HepG2 (cell line): Measurements from ENCODE around the gene BICRAL. TPM values are rescaled to one million over a fixed set of nuclear protein-coding genes. Genes with fewer than 3 reads are reported as not detected.

Source experiments
- CEBPG ChIP-seq: IDR thresholded peaks from 2 replicates; pipeline ENCODE4 v1.6.1; 2016
- GFI1 ChIP-seq: sonication (generic); formaldehyde crosslinking; IDR thresholded peaks from 2 replicates; pipeline ENCODE4 v1.5.0; 2020; ENCODE audit warnings: missing genetic modification reagents, mild to moderate bottlenecking, borderline replicate concordance
- HNF4G ChIP-seq, 2 experiments: sonication (generic) in 1 of 2; formaldehyde crosslinking in 1 of 2; IDR thresholded peaks; 2 replicates each; pipeline versions ENCODE4 v1.4.0 to v1.6.1; 2011 to 2020; ENCODE audit warnings: borderline replicate concordance in 2 of 2, low read depth in 2 of 2, mild to moderate bottlenecking in 2 of 2, low read length in 1 of 2, missing genetic modification reagents in 1 of 2, moderate library complexity in 1 of 2
- KLF6 ChIP-seq: IDR thresholded peaks from 2 replicates; pipeline ENCODE4 v1.8.0; 2016; ENCODE audit warnings: missing biosample characterization, missing genetic modification reagents
- NKX3-1 ChIP-seq: sonication (generic); formaldehyde crosslinking; IDR thresholded peaks from 2 replicates; pipeline ENCODE4 v1.5.0; 2020; ENCODE audit warnings: missing genetic modification reagents
- THAP9 ChIP-seq: sonication (generic); formaldehyde crosslinking; IDR thresholded peaks from 2 replicates; pipeline ENCODE4; 2020; ENCODE audit warnings: missing genetic modification reagents, mild to moderate bottlenecking, borderline replicate concordance
- ZNF282 ChIP-seq: fragments of 450-650 bp; IDR thresholded peaks from 2 replicates; pipeline ENCODE4 v1.6.1; 2018; ENCODE audit not compliant: partially characterized antibody
- ZNF569 ChIP-seq: sonication (generic); formaldehyde crosslinking; IDR thresholded peaks from 2 replicates; pipeline ENCODE4 v1.5.0; 2020; ENCODE audit warnings: mild to moderate bottlenecking, missing genetic modification reagents, moderate library complexity, borderline replicate concordance
- ZSCAN30 ChIP-seq: sonication (generic); formaldehyde crosslinking; IDR thresholded peaks from 2 replicates; pipeline ENCODE4 v1.5.0; 2020; ENCODE audit warnings: mild to moderate bottlenecking, missing genetic modification reagents
- polyA plus RNA-seq, 8 experiments: library from polyadenylated mRNA; depleted of rRNA in 3 of 8; stranded (reverse) in 7 of 8; unstranded in 1 of 8; fragments of >200 nt; fragmentation: Illumina TruSeq in 4 of 8; extraction: Trizol in 4 of 8; gene quantifications; 2 replicates each; pipeline versions ENCODE4 v1.2.1 to v1.2.3, GENCODE V29; 2011 to 2016; ENCODE audit warnings: low read depth in 4 of 8, missing spikeins in 1 of 8, mixed read lengths in 1 of 8; ENCODE audit not compliant: insufficient read depth in 1 of 8
- total RNA-seq, 5 experiments: library from RNA; depleted of rRNA; stranded (reverse); fragments of >200 nt; fragmentation: Illumina TruSeq; extraction: Trizol; gene quantifications; 2 replicates each; pipeline ENCODE4 v1.2.3, GENCODE V29; 2016; ENCODE audit warnings: low read depth in 1 of 5
- TF ChIP-seq, protein P1 (sequence below): sonication (generic); formaldehyde crosslinking; IDR thresholded peaks from 2 replicates; pipeline ENCODE4 v1.9.0; 2022; ENCODE audit warnings: missing genetic modification reagents, mild to moderate bottlenecking, borderline replicate concordance
- TF ChIP-seq, protein P2 (sequence below): sonication (generic); formaldehyde crosslinking; IDR thresholded peaks from 2 replicates; pipeline ENCODE4 v1.8.0; 2022; ENCODE audit warnings: mild to moderate bottlenecking, missing genetic modification reagents, moderate library complexity
- TF ChIP-seq, protein P3 (sequence below): sonication (generic); formaldehyde crosslinking; IDR thresholded peaks from 2 replicates; pipeline ENCODE4 v1.8.1; 2023; ENCODE audit warnings: missing genetic modification reagents, mild to moderate bottlenecking, borderline replicate concordance
- TF ChIP-seq, protein P4 (sequence below): sonication (generic); formaldehyde crosslinking; IDR thresholded peaks from 2 replicates; pipeline ENCODE4 v1.4.0; 2020; ENCODE audit warnings: missing genetic modification reagents
- TF ChIP-seq, protein P5 (sequence below): sonication (generic); formaldehyde crosslinking; IDR thresholded peaks from 2 replicates; pipeline ENCODE4 v1.8.1; 2023; ENCODE audit warnings: missing genetic modification reagents, inconsistent platforms, borderline replicate concordance

The BICRAL gene
- total and polyA plus RNA-seq, 2 of the 13 experiments (the other 11 are each of a cell fraction or from before 2014, with no cell fraction given) = 5.0 to 13.5 TPM

DNA sequence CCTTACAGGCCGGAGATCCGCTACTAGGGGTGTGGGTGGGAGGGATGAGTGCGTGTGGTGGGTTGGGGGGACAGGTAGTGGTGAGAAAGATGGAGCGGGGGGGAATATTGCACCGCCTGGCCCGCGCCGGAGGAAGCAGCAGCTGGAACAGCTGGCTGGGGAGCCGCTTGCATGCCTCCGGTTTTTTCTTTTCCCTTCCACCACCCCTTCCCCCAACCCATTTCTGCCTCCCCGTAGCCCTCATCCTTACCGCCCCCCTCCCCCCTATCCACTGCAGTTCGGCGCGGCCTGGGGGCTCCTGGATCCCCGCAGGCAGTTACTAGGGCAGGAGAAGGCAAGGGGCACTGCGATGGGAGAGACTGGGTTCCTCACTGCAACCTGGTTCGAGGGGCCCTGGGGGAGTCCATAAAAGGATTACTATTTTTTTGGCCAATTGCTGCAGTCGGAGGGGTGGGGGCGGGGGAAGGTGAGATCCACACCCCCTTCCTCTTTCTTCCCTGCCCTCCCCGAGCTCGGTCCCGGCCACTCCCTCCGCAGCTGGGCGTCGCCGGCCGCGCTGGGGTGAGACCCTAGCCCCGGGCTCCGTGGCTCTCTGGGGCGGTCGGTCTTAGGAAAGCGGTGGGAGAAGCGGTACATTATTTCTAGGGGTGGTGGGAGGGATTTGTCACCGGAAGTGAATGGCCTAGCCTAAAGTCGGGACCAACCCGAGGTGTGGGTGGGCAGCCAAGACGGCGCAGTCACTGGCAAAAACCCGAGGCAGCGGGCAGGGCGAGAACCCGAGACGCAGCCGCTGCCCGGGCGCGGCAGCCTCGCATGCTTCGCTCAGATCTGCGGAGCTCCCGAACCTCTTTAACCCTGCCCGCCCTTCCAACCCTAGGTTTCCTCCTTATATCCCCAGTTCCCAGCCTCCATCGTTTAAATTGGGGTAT is 35.1 kb upstream of the BICRAL start (continued):
- TF ChIP-seq HNF4G (IDR thresholded peaks at IDR 0.05; ENCODE audit: borderline replicate concordance, low read depth, low read length) = no peak
- no peak for TF ChIP-seq HNF4G (CRISPR knock-in tag; IDR thresholded peaks at IDR 0.05; ENCODE audit: borderline replicate concordance, low read depth)
- TF ChIP-seq, protein P1, sequence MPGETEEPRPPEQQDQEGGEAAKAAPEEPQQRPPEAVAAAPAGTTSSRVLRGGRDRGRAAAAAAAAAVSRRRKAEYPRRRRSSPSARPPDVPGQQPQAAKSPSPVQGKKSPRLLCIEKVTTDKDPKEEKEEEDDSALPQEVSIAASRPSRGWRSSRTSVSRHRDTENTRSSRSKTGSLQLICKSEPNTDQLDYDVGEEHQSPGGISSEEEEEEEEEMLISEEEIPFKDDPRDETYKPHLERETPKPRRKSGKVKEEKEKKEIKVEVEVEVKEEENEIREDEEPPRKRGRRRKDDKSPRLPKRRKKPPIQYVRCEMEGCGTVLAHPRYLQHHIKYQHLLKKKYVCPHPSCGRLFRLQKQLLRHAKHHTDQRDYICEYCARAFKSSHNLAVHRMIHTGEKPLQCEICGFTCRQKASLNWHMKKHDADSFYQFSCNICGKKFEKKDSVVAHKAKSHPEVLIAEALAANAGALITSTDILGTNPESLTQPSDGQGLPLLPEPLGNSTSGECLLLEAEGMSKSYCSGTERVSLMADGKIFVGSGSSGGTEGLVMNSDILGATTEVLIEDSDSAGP (CRISPR knock-in tag) = peak; percentile 94
- TF ChIP-seq, protein P2, sequence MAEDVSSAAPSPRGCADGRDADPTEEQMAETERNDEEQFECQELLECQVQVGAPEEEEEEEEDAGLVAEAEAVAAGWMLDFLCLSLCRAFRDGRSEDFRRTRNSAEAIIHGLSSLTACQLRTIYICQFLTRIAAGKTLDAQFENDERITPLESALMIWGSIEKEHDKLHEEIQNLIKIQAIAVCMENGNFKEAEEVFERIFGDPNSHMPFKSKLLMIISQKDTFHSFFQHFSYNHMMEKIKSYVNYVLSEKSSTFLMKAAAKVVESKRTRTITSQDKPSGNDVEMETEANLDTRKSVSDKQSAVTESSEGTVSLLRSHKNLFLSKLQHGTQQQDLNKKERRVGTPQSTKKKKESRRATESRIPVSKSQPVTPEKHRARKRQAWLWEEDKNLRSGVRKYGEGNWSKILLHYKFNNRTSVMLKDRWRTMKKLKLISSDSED = no peak
- no peak; the same call in 1 of the 2 replicates for TF ChIP-seq CEBPG (CRISPR knock-in tag)
- TF ChIP-seq, protein P3, sequence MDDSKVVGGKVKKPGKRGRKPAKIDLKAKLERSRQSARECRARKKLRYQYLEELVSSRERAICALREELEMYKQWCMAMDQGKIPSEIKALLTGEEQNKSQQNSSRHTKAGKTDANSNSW (CRISPR knock-in tag) = peak; percentile 21; the same call in 1 of the 2 replicates
- TF ChIP-seq, protein P4, sequence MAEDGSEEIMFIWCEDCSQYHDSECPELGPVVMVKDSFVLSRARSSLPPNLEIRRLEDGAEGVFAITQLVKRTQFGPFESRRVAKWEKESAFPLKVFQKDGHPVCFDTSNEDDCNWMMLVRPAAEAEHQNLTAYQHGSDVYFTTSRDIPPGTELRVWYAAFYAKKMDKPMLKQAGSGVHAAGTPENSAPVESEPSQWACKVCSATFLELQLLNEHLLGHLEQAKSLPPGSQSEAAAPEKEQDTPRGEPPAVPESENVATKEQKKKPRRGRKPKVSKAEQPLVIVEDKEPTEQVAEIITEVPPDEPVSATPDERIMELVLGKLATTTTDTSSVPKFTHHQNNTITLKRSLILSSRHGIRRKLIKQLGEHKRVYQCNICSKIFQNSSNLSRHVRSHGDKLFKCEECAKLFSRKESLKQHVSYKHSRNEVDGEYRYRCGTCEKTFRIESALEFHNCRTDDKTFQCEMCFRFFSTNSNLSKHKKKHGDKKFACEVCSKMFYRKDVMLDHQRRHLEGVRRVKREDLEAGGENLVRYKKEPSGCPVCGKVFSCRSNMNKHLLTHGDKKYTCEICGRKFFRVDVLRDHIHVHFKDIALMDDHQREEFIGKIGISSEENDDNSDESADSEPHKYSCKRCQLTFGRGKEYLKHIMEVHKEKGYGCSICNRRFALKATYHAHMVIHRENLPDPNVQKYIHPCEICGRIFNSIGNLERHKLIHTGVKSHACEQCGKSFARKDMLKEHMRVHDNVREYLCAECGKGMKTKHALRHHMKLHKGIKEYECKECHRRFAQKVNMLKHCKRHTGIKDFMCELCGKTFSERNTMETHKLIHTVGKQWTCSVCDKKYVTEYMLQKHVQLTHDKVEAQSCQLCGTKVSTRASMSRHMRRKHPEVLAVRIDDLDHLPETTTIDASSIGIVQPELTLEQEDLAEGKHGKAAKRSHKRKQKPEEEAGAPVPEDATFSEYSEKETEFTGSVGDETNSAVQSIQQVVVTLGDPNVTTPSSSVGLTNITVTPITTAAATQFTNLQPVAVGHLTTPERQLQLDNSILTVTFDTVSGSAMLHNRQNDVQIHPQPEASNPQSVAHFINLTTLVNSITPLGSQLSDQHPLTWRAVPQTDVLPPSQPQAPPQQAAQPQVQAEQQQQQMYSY (CRISPR knock-in tag) = no peak
- no peak for TF ChIP-seq THAP9 (CRISPR knock-in tag)
- TF ChIP-seq ZNF569 = no peak
- no peak for TF ChIP-seq NKX3-1
- TF ChIP-seq ZNF282 = no peak
- TF ChIP-seq, protein P5, sequence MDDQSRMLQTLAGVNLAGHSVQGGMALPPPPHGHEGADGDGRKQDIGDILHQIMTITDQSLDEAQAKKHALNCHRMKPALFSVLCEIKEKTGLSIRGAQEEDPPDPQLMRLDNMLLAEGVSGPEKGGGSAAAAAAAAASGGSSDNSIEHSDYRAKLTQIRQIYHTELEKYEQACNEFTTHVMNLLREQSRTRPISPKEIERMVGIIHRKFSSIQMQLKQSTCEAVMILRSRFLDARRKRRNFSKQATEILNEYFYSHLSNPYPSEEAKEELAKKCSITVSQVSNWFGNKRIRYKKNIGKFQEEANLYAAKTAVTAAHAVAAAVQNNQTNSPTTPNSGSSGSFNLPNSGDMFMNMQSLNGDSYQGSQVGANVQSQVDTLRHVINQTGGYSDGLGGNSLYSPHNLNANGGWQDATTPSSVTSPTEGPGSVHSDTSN = no peak
- TF ChIP-seq ZSCAN30 (CRISPR knock-in tag) = peak; percentile 90; the same call in 1 of the 2 replicates
- TF ChIP-seq KLF6 (CRISPR knock-in tag) = peak; percentile 90; the same call in 1 of the 2 replicates
- TF ChIP-seq GFI1 (CRISPR knock-in tag) = peak; percentile 52; the same call in 1 of the 2 replicates
